HCT116 (cell line): Measurements from ENCODE around the gene FAF2. TPM values are rescaled to one million over a fixed set of nuclear protein-coding genes. Genes with fewer than 3 reads are reported as not detected.

Source experiments
- ATAC-seq: fragments of 200-7000 bp; cut with Tn5 transposase; 2 replicates; pipeline ENCODE4 v1.9.1; 2020; ENCODE audit warnings: mild to moderate bottlenecking, moderate library complexity
- BruUV-seq: library from RNA; stranded (reverse); fragments of 400-500 nt; replicated peaks from 2 replicates; lab custom pipeline; 2021; lab: Mats Ljungman, UMichigan
- CTCF ChIA-PET: fragments of 300-600 bp; sonication (Branson Sonifier 250); formaldehyde crosslinking; loops from one replicate; lab custom pipeline; 2021; ENCODE audit warnings: antibody characterized with exemption; lab: Charles Lee
- POLR2A ChIA-PET: fragments of 300-600, 350-600 bp; sonication (Branson Sonifier 250); formaldehyde crosslinking; loops from one replicate; lab custom pipeline; 2021; ENCODE audit warnings: antibody characterized with exemption; lab: Charles Lee
- RAD21 ChIA-PET, 2 experiments: fragments of 300-600 bp; sonication (Branson Sonifier 250); formaldehyde crosslinking; loops; one replicate each; lab custom pipeline; 2023; ENCODE audit warnings: low total read pairs in 2 of 2; ENCODE audit not compliant: uncharacterized antibody in 2 of 2, unreplicated experiment in 2 of 2, low non-redundant PET in 1 of 2; lab: Charles Lee
- DNase-seq: peaks from one replicate; pipeline ENCODE4 v3.0.0-alpha.2; 2010; ENCODE audit warnings: low read depth, low spot score
- H2AFZ ChIP-seq: fragments of 200-600 bp; shearing (Covaris generic), sonication (generic); 2 replicates; pipeline ENCODE4 v1.6.1; 2017; ENCODE audit warnings: low read depth, mixed run types, mixed read lengths, antibody characterized with exemption, low read length; ENCODE audit not compliant: poor library complexity, severe bottlenecking
- H3K27ac ChIP-seq: 2 replicates; pipeline ENCODE4 v1.5.1; 2012; ENCODE audit warnings: low read depth, low read length
- H3K27me3 ChIP-seq: fragments of 200-600 bp; sonication (generic); 2 replicates; pipeline ENCODE4 v1.6.1; 2016; ENCODE audit warnings: mixed run types, low read length, mixed read lengths; ENCODE audit not compliant: insufficient read depth
- H3K36me3 ChIP-seq, 2 experiments: fragments of 200-500 bp in 1 of 2; fragments of 200-600 bp in 1 of 2; sonication (Bioruptor generic) in 1 of 2; sonication (generic) in 1 of 2; 2 replicates each; pipeline versions ENCODE4 v1.5.1 to v1.6.1; 2014 to 2016; ENCODE audit warnings: low read length in 2 of 2, inconsistent platforms in 1 of 2, mixed read lengths in 1 of 2, mixed run types in 1 of 2; ENCODE audit not compliant: insufficient read depth in 2 of 2, control insufficient read depth in 1 of 2
- H3K4me1 ChIP-seq, 2 experiments: fragments of 200-600 bp in 1 of 2; sonication (generic) in 1 of 2; 2 replicates each; pipeline versions ENCODE4 v1.5.1 to v1.6.1; 2012 to 2017; ENCODE audit warnings: low read length in 2 of 2, inconsistent platforms in 1 of 2, mild to moderate bottlenecking in 1 of 2, mixed read lengths in 1 of 2, mixed run types in 1 of 2, moderate library complexity in 1 of 2; ENCODE audit not compliant: insufficient read depth in 2 of 2, control insufficient read depth in 1 of 2
- H3K4me2 ChIP-seq: fragments of 200-600 bp; sonication (generic); 2 replicates; pipeline ENCODE4 v1.6.1; 2017; ENCODE audit warnings: mixed run types, low read length, mixed read lengths
- H3K4me3 ChIP-seq, 2 experiments: fragments of 200-600 bp in 1 of 2; sonication (generic) in 1 of 2; replicated peaks in 1 of 2; 2 replicates each; pipeline ENCODE4 v1.5.1; 2011 to 2016; ENCODE audit warnings: low read length in 2 of 2, control low read depth in 1 of 2, low read depth in 1 of 2, mild to moderate bottlenecking in 1 of 2, mixed read lengths in 1 of 2, mixed run types in 1 of 2
- H3K79me2 ChIP-seq: fragments of 200-600 bp; sonication (generic); 2 replicates; pipeline ENCODE4 v1.6.1; 2017; ENCODE audit warnings: mild to moderate bottlenecking, mixed run types, low read length, moderate library complexity, mixed read lengths; ENCODE audit not compliant: insufficient read depth
- H3K9ac ChIP-seq: fragments of 200-600 bp; sonication (generic); 2 replicates; pipeline ENCODE4 v1.6.1; 2016; ENCODE audit warnings: low read length, mixed read lengths
- H3K9me2 ChIP-seq: fragments of 200-600 bp; sonication (generic), shearing (Covaris generic); 2 replicates; pipeline ENCODE4 v1.6.1; 2017; ENCODE audit warnings: mixed run types, mild to moderate bottlenecking, moderate library complexity; ENCODE audit not compliant: insufficient read depth
- H3K9me3 ChIP-seq, 2 experiments: fragments of 200-500 bp in 1 of 2; fragments of 200-600 bp in 1 of 2; sonication (Bioruptor generic) in 1 of 2; sonication (generic) in 1 of 2; 2 replicates each; pipeline ENCODE4 v1.6.1; 2014 to 2017; ENCODE audit warnings: low read length in 2 of 2, mixed read lengths in 2 of 2, inconsistent platforms in 1 of 2, low read depth in 1 of 2, mild to moderate bottlenecking in 1 of 2, mixed run types in 1 of 2, moderate library complexity in 1 of 2; ENCODE audit not compliant: control insufficient read depth in 1 of 2, insufficient read depth in 1 of 2
- H4K20me1 ChIP-seq: fragments of 200-600 bp; sonication (generic), shearing (Covaris generic); 2 replicates; pipeline ENCODE4 v1.6.1; 2017; ENCODE audit warnings: mixed run types, mild to moderate bottlenecking, moderate library complexity; ENCODE audit not compliant: insufficient read depth
- CEBPB ChIP-seq: IDR thresholded peaks from 2 replicates; pipeline ENCODE4 v1.6.1; 2012; ENCODE audit warnings: low read depth
- CTCF ChIP-seq, 3 experiments: fragments of 200-600 bp in 1 of 3; sonication (generic) in 1 of 3; IDR thresholded peaks in 2 of 3; conservative IDR thresholded peaks in 1 of 3; 2 replicates each; pipeline ENCODE4 v1.5.1; 2012 to 2017; ENCODE audit warnings: low read depth in 2 of 3, low read length in 2 of 3, antibody characterized with exemption in 1 of 3, borderline replicate concordance in 1 of 3, control low read depth in 1 of 3, mild to moderate bottlenecking in 1 of 3, mixed read lengths in 1 of 3, mixed run types in 1 of 3, moderate library complexity in 1 of 3; ENCODE audit not compliant: insufficient read depth in 1 of 3
- EZH2phosphoT487 ChIP-seq: fragments of 200-600 bp; IDR thresholded peaks from 2 replicates; pipeline ENCODE4 v1.6.1; 2018; ENCODE audit warnings: antibody characterized with exemption, borderline replicate concordance
- POLR2AphosphoS5 ChIP-seq: IDR thresholded peaks from 2 replicates; pipeline ENCODE4 v1.6.1; 2011; ENCODE audit warnings: mild to moderate bottlenecking, low read depth, low read length, moderate library complexity
- RAD21 ChIP-seq: IDR thresholded peaks from 2 replicates; pipeline ENCODE4 v1.6.1; 2012; ENCODE audit warnings: low read depth, mild to moderate bottlenecking
- SIN3A ChIP-seq: IDR thresholded peaks from 2 replicates; pipeline ENCODE4 v1.6.1; 2012; ENCODE audit warnings: low read depth
- intact Hi-C: fragments of 100-400 bp; cut with micrococcal nuclease; formaldehyde crosslinking; loops from 2 replicates; pipeline ENCODE4 v1.10.0; 2022
- total RNA-seq: library from RNA; stranded (reverse); gene quantifications from one replicate; pipeline ENCODE4 v1.2.1, GENCODE V29; 2021; ENCODE audit not compliant: unreplicated experiment

Gene FAF2
- total RNA-seq, 1 experiment from 2014 or later, result 51.9 TPM

GRCh38 chr5:176463113-176463764 is 15.1 kb downstream of the FAF2 start:
- Histone ChIP-seq H3K4me3 (no peak overlapping the region), H3K27me3 (no peaks in the 10 kb centered on the region), H3K9ac (no peak overlapping the region), H3K36me3 (peaks cover 2 to 3% of the 10 kb centered on the region in 2 experiments; a peak in 1 of 4 replicates), H4K20me1 (peaks cover 10% of the 10 kb centered on the region; the same call in 1 of the 2 replicates), H3K79me2 (peaks cover 98% of the 10 kb centered on the region), H3K9me2 (no peaks in the 10 kb centered on the region), H3K27ac (no peak overlapping the region), H2AFZ (no peak overlapping the region), H3K4me1 (peaks cover 0 to 12% of the 10 kb centered on the region in 2 experiments; a peak in 2 of 4 replicates), H3K4me2 (no peak overlapping the region), H3K9me3 (no peaks in the 10 kb centered on the region)
- DNase-seq, result no peak
- CTCF ChIA-PET, result no interaction called here
- RAD21 ChIA-PET, result no interaction called here
- intact Hi-C loops, result no loop called here
- BruUV-seq, result no TSS peak
- POLR2A ChIA-PET, result no interaction called here
- ATAC-seq, result no peak
- no peak for TF ChIP-seq CTCF (IDR thresholded peaks at IDR 0.05 in 2 of 3, conservative IDR thresholded peaks at IDR 0.05 in 1 of 3; ENCODE audit: borderline replicate concordance in 1 of 3, insufficient read depth in 1 of 3, low read depth in 2 of 3, low read length in 2 of 3)
- TF ChIP-seq SIN3A, result no peak
- no peak for TF ChIP-seq CEBPB
- no peak for TF ChIP-seq RAD21
- no peak for TF ChIP-seq EZH2phosphoT487
- TF ChIP-seq POLR2AphosphoS5, result no peak
